Common myeloid progenitor, CD34-positive (primary cell): ENCODE measurements around the gene DRAP1.

Experiments used
- CTCF ChIA-PET: fragments of 350-600 bp; sonication (Branson Sonifier 250); formaldehyde crosslinking; loops from one replicate; lab custom pipeline; 2021; ENCODE audit warnings: antibody characterized with exemption; lab: Charles Lee
- POLR2A ChIA-PET: fragments of 350-600 bp; sonication (Branson Sonifier 250); formaldehyde crosslinking; loops from one replicate; lab custom pipeline; 2021; ENCODE audit warnings: antibody characterized with exemption; lab: Charles Lee
- DNase-seq, 3 donors: peaks; one replicate each; pipeline versions ENCODE4 v3.0.0 to v3.0.0-alpha.2; 2013
- H3K27ac ChIP-seq, 2 experiments: 1 replicate in 1 of 2; 2 replicates in 1 of 2; pipeline ENCODE4 v1.7.0; 2013; ENCODE audit warnings: inconsistent platforms in 2 of 2, low read length in 2 of 2, mild to moderate bottlenecking in 2 of 2, low read depth in 1 of 2, moderate library complexity in 1 of 2; ENCODE audit not compliant: severe bottlenecking in 2 of 2, insufficient read depth in 1 of 2, poor library complexity in 1 of 2
- H3K27me3 ChIP-seq, 5 experiments: replicated peaks in 2 of 5; 1 replicate in 3 of 5; 2 replicates in 2 of 5; pipeline versions ENCODE4 v1.6.1 to v1.7.0; 2013; ENCODE audit warnings: low read length in 4 of 5, mild to moderate bottlenecking in 2 of 5, moderate library complexity in 2 of 5, inconsistent platforms in 1 of 5; ENCODE audit not compliant: insufficient read depth in 5 of 5, control insufficient read depth in 4 of 5
- H3K36me3 ChIP-seq, 4 experiments: 1 replicate in 2 of 4; 2 replicates in 2 of 4; pipeline versions ENCODE4 v1.6.1 to v1.7.0; 2013; ENCODE audit warnings: low read length in 3 of 4, control low read depth in 1 of 4, mild to moderate bottlenecking in 1 of 4; ENCODE audit not compliant: control insufficient read depth in 4 of 4, insufficient read depth in 4 of 4
- H3K4me1 ChIP-seq, 4 experiments: 1 replicate in 3 of 4; 2 replicates in 1 of 4; pipeline versions ENCODE4 v1.6.1 to v1.7.1; 2013; ENCODE audit warnings: low read length in 3 of 4, mild to moderate bottlenecking in 3 of 4, control low read depth in 1 of 4, inconsistent platforms in 1 of 4, moderate library complexity in 1 of 4; ENCODE audit not compliant: control insufficient read depth in 4 of 4, insufficient read depth in 4 of 4; ENCODE audit errors: control extremely low read depth in 1 of 4
- H3K4me3 ChIP-seq, 7 experiments: 1 replicate in 4 of 7; 2 replicates in 3 of 7; pipeline versions ENCODE4 v1.5.1 to v1.7.0; 2013; ENCODE audit warnings: mild to moderate bottlenecking in 7 of 7, low read length in 6 of 7, moderate library complexity in 6 of 7, inconsistent platforms in 2 of 7, low read depth in 2 of 7, control low read depth in 1 of 7; ENCODE audit not compliant: insufficient read depth in 4 of 7, control insufficient read depth in 1 of 7; ENCODE audit errors: extremely low read depth in 1 of 7
- H3K9me3 ChIP-seq, 5 experiments: 1 replicate in 4 of 5; 2 replicates in 1 of 5; pipeline versions ENCODE4 v1.6.1 to v1.7.1; 2013; ENCODE audit warnings: low read length in 4 of 5, mild to moderate bottlenecking in 2 of 5, inconsistent platforms in 1 of 5, low read depth in 1 of 5, moderate library complexity in 1 of 5; ENCODE audit not compliant: control insufficient read depth in 4 of 5, insufficient read depth in 2 of 5; ENCODE audit errors: control extremely low read depth in 1 of 5
- WGBS: methylation state at CpG from one replicate; pipeline ENCODE4 v1.1.5; 2013; ENCODE audit not compliant: insufficient coverage; 5-methylcytosine and 5-hydroxymethylcytosine counted together

DRAP1 gene

DNA sequence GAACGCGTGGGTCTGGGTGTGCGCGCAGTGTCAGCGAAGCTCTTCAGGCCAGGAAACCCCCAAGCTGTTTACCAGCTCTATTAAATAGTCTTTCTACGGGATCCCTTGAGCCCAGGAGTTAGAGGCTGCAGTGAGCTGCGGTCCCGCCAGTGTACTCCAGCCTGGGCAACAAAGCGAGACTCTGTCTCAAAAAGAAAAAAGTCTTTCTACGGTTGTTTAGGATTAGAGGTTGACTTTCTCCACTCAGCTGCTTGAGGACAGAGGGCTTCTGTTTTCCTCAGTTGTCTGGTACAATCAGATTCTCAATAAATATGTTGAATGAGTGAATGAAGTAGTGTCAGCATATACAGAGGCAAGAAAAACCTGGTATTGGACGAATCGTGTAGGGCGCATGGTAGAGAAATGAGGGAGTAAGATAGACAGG, 42.9 kb downstream of the DRAP1 start:
- peak overlapping the region; percentile 34 to 95 for H3K27ac ChIP-seq
- no peaks in the 10 kb centered on the region for H3K9me3 ChIP-seq
- H3K4me3 ChIP-seq: peak overlapping the region in 6 of 7 experiments; percentile 67 to 96 (median 90)
- peaks cover 2 to 36% (median 32%) of the 10 kb centered on the region in 4 experiments for H3K36me3 ChIP-seq
- POLR2A ChIA-PET: interaction anchor here (0.5 to 1.2 kb wide), 2 partner anchors 47 to 62 kb away, joined by 3 read pairs; partner anchors contain the start of gene FOSL1
- DNase-seq: no peak
- CTCF ChIA-PET: interaction anchor here (0.6 to 3.2 kb wide), 4 partner anchors 9 to 68 kb away, joined by 3 to 6 read pairs (median 3); no protein-coding TSS in a partner anchor
- peaks cover 12 to 25% (median 22%) of the 10 kb centered on the region in 4 experiments for H3K4me1 ChIP-seq
- H3K27me3 ChIP-seq: no peaks in the 10 kb centered on the region
- WGBS: 4% methylated on average over 13 of the region's 13 CpGs

GRCh38 chr11:65964906-65965305, 45.7 kb downstream of the DRAP1 start:
- DNase-seq: no peak
- Histone ChIP-seq H3K36me3 (peaks cover 8 to 63% (median 49%) of the 10 kb centered on the region in 4 experiments), H3K27me3 (no peaks in the 10 kb centered on the region), H3K4me1 (peaks cover 12 to 22% (median 20%) of the 10 kb centered on the region in 4 experiments), H3K9me3 (no peaks in the 10 kb centered on the region), H3K27ac (no peak overlapping the region), H3K4me3 (no peak overlapping the region)
- ChIA-PET POLR2A (no interaction called here), CTCF (interaction anchor here (0.8 to 1.1 kb wide), 2 partner anchors 81 to 254 kb away, joined by 3 to 4 read pairs; no protein-coding TSS in a partner anchor)
- 93% methylated on average over 4 of the region's 10 CpGs for WGBS

DNA sequence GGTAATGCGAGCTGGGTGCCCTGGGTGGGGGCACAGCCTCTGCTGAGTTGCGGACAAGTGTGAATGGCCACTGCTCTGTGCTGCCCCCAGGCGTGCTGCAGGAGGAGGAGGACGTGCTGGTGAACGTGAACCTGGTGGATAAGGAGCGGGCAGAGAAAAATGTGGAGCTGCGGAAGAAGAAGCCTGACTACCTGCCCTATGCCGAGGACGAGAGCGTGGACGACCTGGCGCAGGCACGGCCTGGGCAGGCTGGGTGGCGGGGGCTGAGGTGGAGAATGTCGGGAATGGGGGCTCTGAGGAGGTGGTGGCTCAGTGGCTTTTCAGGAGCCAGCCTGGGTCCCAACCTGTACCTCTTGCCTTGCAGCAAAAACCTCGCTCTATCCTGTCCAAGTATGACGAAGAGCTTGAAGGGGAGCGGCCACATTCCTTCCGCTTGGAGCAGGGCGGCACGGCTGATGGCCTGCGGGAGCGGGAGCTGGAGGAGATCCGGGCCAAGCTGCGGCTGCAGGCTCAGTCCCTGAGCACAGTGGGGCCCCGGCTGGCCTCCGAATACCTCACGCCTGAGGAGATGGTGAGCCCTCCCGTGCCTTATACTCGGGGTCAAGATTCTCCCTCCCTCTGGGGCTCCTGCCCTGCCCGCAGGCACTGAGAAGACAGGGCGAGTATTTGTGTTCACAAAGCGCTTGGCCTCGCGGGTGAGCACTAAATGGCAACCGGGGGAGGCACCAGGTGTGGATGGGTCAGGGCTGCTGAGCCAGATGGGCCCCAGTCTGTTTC, 46.9 kb downstream of the DRAP1 start:
- POLR2A ChIA-PET: interaction anchor here (0.7 kb wide), 1 partner anchor 49 kb away, joined by 3 read pairs; no protein-coding TSS in a partner anchor
- CTCF ChIA-PET: interaction anchor here (0.9 to 1.5 kb wide), 4 partner anchors 50 to 82 kb away, joined by 3 to 5 read pairs (median 4); no protein-coding TSS in a partner anchor
- no peak overlapping the region for H3K4me3 ChIP-seq
- H3K27ac ChIP-seq: no peak overlapping the region
- H3K4me1 ChIP-seq: peaks cover 10 to 18% (median 16%) of the 10 kb centered on the region in 4 experiments
- H3K36me3 ChIP-seq: peaks cover 9 to 69% (median 52%) of the 10 kb centered on the region in 4 experiments
- no peak for DNase-seq
- no peaks in the 10 kb centered on the region for H3K9me3 ChIP-seq
- WGBS: 98% methylated on average over 32 of the region's 36 CpGs
- H3K27me3 ChIP-seq: no peaks in the 10 kb centered on the region

DNA sequence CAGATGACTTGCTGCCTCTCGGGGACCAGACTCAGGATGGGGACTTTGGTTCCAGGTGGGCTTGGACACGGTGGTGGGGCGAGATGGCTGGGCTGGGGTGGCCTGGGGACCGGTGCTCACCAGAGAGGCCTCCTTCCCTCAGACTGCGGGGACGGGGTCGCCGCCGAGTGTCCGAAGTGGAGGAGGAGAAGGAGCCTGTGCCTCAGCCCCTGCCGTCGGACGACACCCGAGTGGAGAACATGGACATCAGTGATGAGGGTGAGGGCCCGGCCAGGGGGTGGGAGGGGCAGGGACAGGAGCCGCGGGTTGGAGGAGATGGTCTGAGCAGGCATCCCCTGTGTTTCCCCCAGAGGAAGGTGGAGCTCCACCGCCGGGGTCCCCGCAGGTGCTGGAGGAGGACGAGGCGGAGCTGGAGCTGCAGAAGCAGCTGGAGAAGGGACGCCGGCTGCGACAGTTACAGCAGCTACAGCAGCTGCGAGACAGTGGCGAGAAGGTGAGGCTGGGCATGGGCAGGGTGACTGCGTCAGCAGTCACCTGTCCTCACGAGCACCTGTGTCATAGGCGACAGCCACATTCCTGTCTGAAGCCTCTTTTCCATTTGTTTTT, 48.2 kb downstream of the DRAP1 start:
- no peak overlapping the region for H3K27ac ChIP-seq
- no peak for DNase-seq
- H3K27me3 ChIP-seq: no peaks in the 10 kb centered on the region
- peaks cover 7 to 14% (median 11%) of the 10 kb centered on the region in 4 experiments for H3K4me1 ChIP-seq
- peaks cover 9 to 71% (median 53%) of the 10 kb centered on the region in 4 experiments for H3K36me3 ChIP-seq
- CTCF ChIA-PET: interaction anchor here (1.5 kb wide), 1 partner anchor 79 kb away, joined by 3 read pairs; no protein-coding TSS in a partner anchor
- WGBS: 97% methylated on average over 23 of the region's 30 CpGs
- H3K9me3 ChIP-seq: no peaks in the 10 kb centered on the region
- H3K4me3 ChIP-seq: no peak overlapping the region
- POLR2A ChIA-PET: no interaction called here

GRCh38 chr11:65968600-65969482, 49.6 kb downstream of the DRAP1 start:
- H3K27me3 ChIP-seq: no peaks in the 10 kb centered on the region
- POLR2A ChIA-PET: no interaction called here
- no peak for DNase-seq
- 95% methylated on average over 12 of the region's 15 CpGs for WGBS
- peaks cover 11 to 79% (median 56%) of the 10 kb centered on the region in 4 experiments for H3K36me3 ChIP-seq
- H3K9me3 ChIP-seq: no peaks in the 10 kb centered on the region
- no peak overlapping the region for H3K4me3 ChIP-seq
- CTCF ChIA-PET: no interaction called here
- no peak overlapping the region for H3K27ac ChIP-seq
- peaks cover 0 to 1% (median under 1%) of the 10 kb centered on the region in 4 experiments for H3K4me1 ChIP-seq
